ENCODE measurements around the gene ANO7. TPM values are rescaled to one million over a fixed set of nuclear protein-coding genes. Genes with fewer than 3 reads are reported as not detected.

The ANO7 gene
- total and polyA plus RNA-seq, 2 of the 13 experiments (the other 11 are each of a cell fraction or from before 2014, with no cell fraction given) = 4.1 to 4.9 TPM

- TF ChIP-seq SUZ12 (IDR thresholded peaks at IDR 0.05; ENCODE audit: low read depth, low read length) = no peak
- TF ChIP-seq ZNF484 (CRISPR knock-in tag; IDR thresholded peaks at IDR 0.05; ENCODE audit: borderline replicate concordance, low read depth) = no peak
- no peak for TF ChIP-seq ZNF597 (CRISPR knock-in tag; IDR thresholded peaks at IDR 0.05)
These were observed 20.1 kb upstream of the ANO7 start (continued) for GRCh38 chr2:241168366-241168765.

GRCh38 chr2:241173557-241173956, 14.9 kb upstream of the ANO7 start:
- H3K9ac ChIP-seq (ENCODE audit: insufficient read depth, low read depth, low read length) = no peak overlapping the region
- ATAC-seq (no peak), DNase-seq (ENCODE audit: low spot score) (no peak), FAIRE-seq (peak; percentile 15)
- H2AFZ ChIP-seq (ENCODE audit: low read length) = no peak overlapping the region
- no peak overlapping the region for H3K4me3 ChIP-seq (replicated peaks in 1 of 3; ENCODE audit: insufficient read depth in 1 of 3, low read depth in 2 of 3, low read length in 3 of 3)
- ChIA-PET CTCF (ENCODE audit: low intra/inter-chr PET ratio, low total read pairs) (no interaction called here), POLR2A (no interaction called here)
- 96% methylated on average over 2 of the region's 2 CpGs for WGBS (ENCODE audit: low lambda C conversion rate)
- peaks cover 9 to 41% of the 10 kb centered on the region in 2 experiments for H3K36me3 ChIP-seq (replicated peaks in 1 of 2; ENCODE audit: control insufficient read depth in 1 of 2, insufficient read depth in 2 of 2, low read length in 2 of 2)
- no peaks in the 10 kb centered on the region for H3K4me1 ChIP-seq (ENCODE audit: insufficient read depth, low read length)
- in situ Hi-C loops (cut with HindIII; ENCODE audit: extremely low pct_ligation_motif_present, low pct_unique_long_range_greater_than_20kb) (no loop called here), intact Hi-C loops (cut with micrococcal nuclease; ENCODE audit: unreplicated experiment) (no loop called here)
- no peak for TF ChIP-seq ZMAT3 (CRISPR knock-in tag; conservative IDR thresholded peaks at IDR 0.05)
- no peak for TF ChIP-seq FOXP1 (IDR thresholded peaks at IDR 0.05)
- no peak for TF ChIP-seq FOXP1 (CRISPR knock-in tag; IDR thresholded peaks at IDR 0.05)
- TF ChIP-seq ARID4A (CRISPR knock-in tag; IDR thresholded peaks at IDR 0.05; ENCODE audit: borderline replicate concordance) = no peak
- no peak for TF ChIP-seq ZNF782 (CRISPR knock-in tag; IDR thresholded peaks at IDR 0.05; ENCODE audit: borderline replicate concordance)
- no peak for TF ChIP-seq NFAT5 (CRISPR knock-in tag; IDR thresholded peaks at IDR 0.05)
- TF ChIP-seq ZNF644 (CRISPR knock-in tag; IDR thresholded peaks at IDR 0.05; ENCODE audit: low read depth) = no peak
- no peak for TF ChIP-seq E2F5 (CRISPR knock-in tag; conservative IDR thresholded peaks at IDR 0.05)
- H3K9me3 ChIP-seq (ENCODE audit: low read length) = no peaks in the 10 kb centered on the region
- no peaks in the 10 kb centered on the region for H3K27me3 ChIP-seq (ENCODE audit: control insufficient read depth in 1 of 2, insufficient read depth in 2 of 2, low read length in 2 of 2)
- H3K27ac ChIP-seq (ENCODE audit: extremely low read length, insufficient read depth, low read length) = no peak overlapping the region
- no TSS peak for BruUV-seq (replicated peaks)
- H3K79me2 ChIP-seq (ENCODE audit: insufficient read depth, low read length) = no peaks in the 10 kb centered on the region
- H4K20me1 ChIP-seq (ENCODE audit: insufficient read depth, low read length) = no peaks in the 10 kb centered on the region
- H3K4me2 ChIP-seq (ENCODE audit: low read depth, low read length) = no peak overlapping the region
